Activated T-helper 1 cell treated with Interleukin-2 at 50 U/mL for 16 hours (primary cell): Measurements from ENCODE around the gene DDAH2.
A peak's percentile ranks its signal among the peaks of the same experiment; 100 is the strongest.

ENCODE experiments used
- DNase-seq: peaks from one replicate; pipeline ENCODE4 v3.0.0-alpha.2; 2020; ENCODE audit warnings: low read depth

DDAH2 gene

GRCh38 chr6:31728767-31729514, at the start of gene DDAH2:
TSS of gene DDAH2 (minus strand) at chr6:31729299. CDS start at chr6:31729161, 138 bp downstream.
- no peak for DNase-seq

GRCh38 chr6:31778193-31778592, 49.1 kb upstream of the DDAH2 start:
- no peak for DNase-seq

GRCh38 chr6:31777667-31778050, 48.6 kb upstream of the DDAH2 start:
- no peak for DNase-seq

GRCh38 chr6:31776989-31777666, 48.0 kb upstream of the DDAH2 start, which contains the start of gene VWA7:
TSS of gene VWA7 (minus strand) at chr6:31777328. CDS start at chr6:31776779, 549 bp downstream.
- peak; percentile 46 for DNase-seq

GRCh38 chr6:31776485-31776988, 47.4 kb upstream of the DDAH2 start:
- DNase-seq = no peak

- DNase-seq = no peak
These were observed 46.8 kb upstream of the DDAH2 start for GRCh38 chr6:31775633-31776484.

- DNase-seq = no peak
These were observed 46.1 kb upstream of the DDAH2 start for GRCh38 chr6:31775184-31775583.

GRCh38 chr6:31771992-31772358, 42.9 kb upstream of the DDAH2 start:
- DNase-seq = no peak

GRCh38 chr6:31770860-31771259, 41.8 kb upstream of the DDAH2 start:
- no peak for DNase-seq

- DNase-seq = peak; percentile 63
These were observed 40.7 kb upstream of the DDAH2 start for GRCh38 chr6:31769684-31770371.

- no peak for DNase-seq
These were observed 39.5 kb upstream of the DDAH2 start for GRCh38 chr6:31768363-31769257.

GRCh38 chr6:31767096-31767645, 38.1 kb upstream of the DDAH2 start:
- no peak for DNase-seq

- DNase-seq = no peak
These were observed 37.1 kb upstream of the DDAH2 start for GRCh38 chr6:31765910-31766794.

GRCh38 chr6:31765559-31765909, 36.4 kb upstream of the DDAH2 start:
- no peak for DNase-seq

- no peak for DNase-seq
These were observed 35.1 kb upstream of the DDAH2 start for GRCh38 chr6:31764198-31764597.

GRCh38 chr6:31763619-31763940, 34.5 kb upstream of the DDAH2 start:
- DNase-seq = no peak

- DNase-seq = no peak
These were observed 33.9 kb upstream of the DDAH2 start for GRCh38 chr6:31762878-31763618.

- no peak for DNase-seq
These were observed 33.3 kb upstream of the DDAH2 start, which contains the start of gene SAPCD1 for GRCh38 chr6:31762356-31762755. TSS of gene SAPCD1 (plus strand) at chr6:31762656. CDS start at chr6:31763055, 399 bp downstream.

GRCh38 chr6:31761343-31761742, 32.2 kb upstream of the DDAH2 start:
- no peak for DNase-seq
